Liver (tissue), 3 donors: ENCODE data around the gene SEMA3E.

Experiments used
- EGR1 ChIP-seq, 2 donors: IDR thresholded peaks; 2 replicates each; pipeline ENCODE4 v1.6.1; 2016 to 2018; ENCODE audit warnings: antibody characterized with exemption in 2 of 2, low read depth in 2 of 2
- GABPA ChIP-seq, 2 donors: IDR thresholded peaks in 1 of 2; conservative IDR thresholded peaks in 1 of 2; 2 replicates each; pipeline ENCODE4 v1.6.1; 2016; ENCODE audit warnings: antibody characterized with exemption in 2 of 2, mild to moderate bottlenecking in 1 of 2, moderate library complexity in 1 of 2
- RXRA ChIP-seq, 2 donors: IDR thresholded peaks; 2 replicates each; pipeline ENCODE4 v1.6.1; 2017 to 2018; ENCODE audit warnings: antibody characterized with exemption in 2 of 2, mild to moderate bottlenecking in 1 of 2
- TF ChIP-seq, protein P1 (sequence below): IDR thresholded peaks from 2 replicates; pipeline ENCODE4 v1.6.1; 2016; ENCODE audit warnings: antibody characterized with exemption, mild to moderate bottlenecking
- TF ChIP-seq, protein P2 (sequence below): fragments of 150-350 bp; IDR thresholded peaks from 2 replicates; pipeline ENCODE4 v1.5.1; 2017; ENCODE audit warnings: improper control_type of control experiment, low read depth, low read length; ENCODE audit not compliant: missing input control
- TF ChIP-seq, protein P3 (sequence below): IDR thresholded peaks from 2 replicates; pipeline ENCODE4 v1.6.1; 2016; ENCODE audit warnings: antibody characterized with exemption
- TF ChIP-seq, protein P4 (sequence below): IDR thresholded peaks from 2 replicates; pipeline ENCODE4 v1.6.1; 2016; ENCODE audit warnings: antibody characterized with exemption
- TF ChIP-seq, protein P5 (sequence below): IDR thresholded peaks from 2 replicates; pipeline ENCODE4 v1.6.1; 2016; ENCODE audit warnings: antibody characterized with exemption
- donor health status: healthy.
- donor health status: healthy.

DNA sequence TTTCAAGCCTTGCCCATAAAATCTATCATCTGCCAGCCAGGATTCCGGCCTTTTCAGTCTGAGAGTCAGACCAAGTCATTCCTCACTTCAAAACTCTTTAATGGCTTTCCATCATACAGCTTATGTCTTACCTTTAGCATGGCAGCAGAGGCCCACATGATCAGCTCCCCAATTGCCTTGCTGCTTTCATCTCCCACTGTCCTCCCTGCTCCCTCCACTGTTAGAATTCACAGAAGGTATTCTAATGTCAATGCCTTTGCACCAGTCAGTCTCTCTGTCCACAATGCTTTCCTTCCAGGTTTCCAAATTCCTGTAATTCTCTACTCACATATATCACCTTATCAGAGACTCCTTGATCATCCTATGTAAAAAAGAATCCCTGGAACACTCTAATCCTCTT is 37.2 kb downstream of the SEMA3E start:
- TF ChIP-seq, protein P1, sequence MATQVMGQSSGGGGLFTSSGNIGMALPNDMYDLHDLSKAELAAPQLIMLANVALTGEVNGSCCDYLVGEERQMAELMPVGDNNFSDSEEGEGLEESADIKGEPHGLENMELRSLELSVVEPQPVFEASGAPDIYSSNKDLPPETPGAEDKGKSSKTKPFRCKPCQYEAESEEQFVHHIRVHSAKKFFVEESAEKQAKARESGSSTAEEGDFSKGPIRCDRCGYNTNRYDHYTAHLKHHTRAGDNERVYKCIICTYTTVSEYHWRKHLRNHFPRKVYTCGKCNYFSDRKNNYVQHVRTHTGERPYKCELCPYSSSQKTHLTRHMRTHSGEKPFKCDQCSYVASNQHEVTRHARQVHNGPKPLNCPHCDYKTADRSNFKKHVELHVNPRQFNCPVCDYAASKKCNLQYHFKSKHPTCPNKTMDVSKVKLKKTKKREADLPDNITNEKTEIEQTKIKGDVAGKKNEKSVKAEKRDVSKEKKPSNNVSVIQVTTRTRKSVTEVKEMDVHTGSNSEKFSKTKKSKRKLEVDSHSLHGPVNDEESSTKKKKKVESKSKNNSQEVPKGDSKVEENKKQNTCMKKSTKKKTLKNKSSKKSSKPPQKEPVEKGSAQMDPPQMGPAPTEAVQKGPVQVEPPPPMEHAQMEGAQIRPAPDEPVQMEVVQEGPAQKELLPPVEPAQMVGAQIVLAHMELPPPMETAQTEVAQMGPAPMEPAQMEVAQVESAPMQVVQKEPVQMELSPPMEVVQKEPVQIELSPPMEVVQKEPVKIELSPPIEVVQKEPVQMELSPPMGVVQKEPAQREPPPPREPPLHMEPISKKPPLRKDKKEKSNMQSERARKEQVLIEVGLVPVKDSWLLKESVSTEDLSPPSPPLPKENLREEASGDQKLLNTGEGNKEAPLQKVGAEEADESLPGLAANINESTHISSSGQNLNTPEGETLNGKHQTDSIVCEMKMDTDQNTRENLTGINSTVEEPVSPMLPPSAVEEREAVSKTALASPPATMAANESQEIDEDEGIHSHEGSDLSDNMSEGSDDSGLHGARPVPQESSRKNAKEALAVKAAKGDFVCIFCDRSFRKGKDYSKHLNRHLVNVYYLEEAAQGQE: no peak
- TF ChIP-seq, protein P2, sequence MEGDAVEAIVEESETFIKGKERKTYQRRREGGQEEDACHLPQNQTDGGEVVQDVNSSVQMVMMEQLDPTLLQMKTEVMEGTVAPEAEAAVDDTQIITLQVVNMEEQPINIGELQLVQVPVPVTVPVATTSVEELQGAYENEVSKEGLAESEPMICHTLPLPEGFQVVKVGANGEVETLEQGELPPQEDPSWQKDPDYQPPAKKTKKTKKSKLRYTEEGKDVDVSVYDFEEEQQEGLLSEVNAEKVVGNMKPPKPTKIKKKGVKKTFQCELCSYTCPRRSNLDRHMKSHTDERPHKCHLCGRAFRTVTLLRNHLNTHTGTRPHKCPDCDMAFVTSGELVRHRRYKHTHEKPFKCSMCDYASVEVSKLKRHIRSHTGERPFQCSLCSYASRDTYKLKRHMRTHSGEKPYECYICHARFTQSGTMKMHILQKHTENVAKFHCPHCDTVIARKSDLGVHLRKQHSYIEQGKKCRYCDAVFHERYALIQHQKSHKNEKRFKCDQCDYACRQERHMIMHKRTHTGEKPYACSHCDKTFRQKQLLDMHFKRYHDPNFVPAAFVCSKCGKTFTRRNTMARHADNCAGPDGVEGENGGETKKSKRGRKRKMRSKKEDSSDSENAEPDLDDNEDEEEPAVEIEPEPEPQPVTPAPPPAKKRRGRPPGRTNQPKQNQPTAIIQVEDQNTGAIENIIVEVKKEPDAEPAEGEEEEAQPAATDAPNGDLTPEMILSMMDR: no peak
- TF ChIP-seq EGR1 (IDR thresholded peaks at IDR 0.05; ENCODE audit: low read depth in 2 of 2): no peak
- TF ChIP-seq, protein P3, sequence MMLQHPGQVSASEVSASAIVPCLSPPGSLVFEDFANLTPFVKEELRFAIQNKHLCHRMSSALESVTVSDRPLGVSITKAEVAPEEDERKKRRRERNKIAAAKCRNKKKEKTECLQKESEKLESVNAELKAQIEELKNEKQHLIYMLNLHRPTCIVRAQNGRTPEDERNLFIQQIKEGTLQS: no peak
- TF ChIP-seq RXRA (IDR thresholded peaks at IDR 0.05): no peak
- TF ChIP-seq, protein P4, sequence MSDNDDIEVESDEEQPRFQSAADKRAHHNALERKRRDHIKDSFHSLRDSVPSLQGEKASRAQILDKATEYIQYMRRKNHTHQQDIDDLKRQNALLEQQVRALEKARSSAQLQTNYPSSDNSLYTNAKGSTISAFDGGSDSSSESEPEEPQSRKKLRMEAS: no peak
- TF ChIP-seq GABPA (IDR thresholded peaks at IDR 0.05 in 1 of 2, conservative IDR thresholded peaks at IDR 0.05 in 1 of 2): no peak
- TF ChIP-seq, protein P5, sequence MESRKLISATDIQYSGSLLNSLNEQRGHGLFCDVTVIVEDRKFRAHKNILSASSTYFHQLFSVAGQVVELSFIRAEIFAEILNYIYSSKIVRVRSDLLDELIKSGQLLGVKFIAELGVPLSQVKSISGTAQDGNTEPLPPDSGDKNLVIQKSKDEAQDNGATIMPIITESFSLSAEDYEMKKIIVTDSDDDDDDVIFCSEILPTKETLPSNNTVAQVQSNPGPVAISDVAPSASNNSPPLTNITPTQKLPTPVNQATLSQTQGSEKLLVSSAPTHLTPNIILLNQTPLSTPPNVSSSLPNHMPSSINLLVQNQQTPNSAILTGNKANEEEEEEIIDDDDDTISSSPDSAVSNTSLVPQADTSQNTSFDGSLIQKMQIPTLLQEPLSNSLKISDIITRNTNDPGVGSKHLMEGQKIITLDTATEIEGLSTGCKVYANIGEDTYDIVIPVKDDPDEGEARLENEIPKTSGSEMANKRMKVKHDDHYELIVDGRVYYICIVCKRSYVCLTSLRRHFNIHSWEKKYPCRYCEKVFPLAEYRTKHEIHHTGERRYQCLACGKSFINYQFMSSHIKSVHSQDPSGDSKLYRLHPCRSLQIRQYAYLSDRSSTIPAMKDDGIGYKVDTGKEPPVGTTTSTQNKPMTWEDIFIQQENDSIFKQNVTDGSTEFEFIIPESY: no peak
